Spinal cord (tissue), 10 donors: Measurements from ENCODE around the gene ZDHHC20. TPM values are rescaled to one million over a fixed set of nuclear protein-coding genes. Genes with fewer than 3 reads are reported as not detected.

Experiments used
- DNase-seq, 6 donors: peaks; one replicate each; pipeline versions ENCODE4 v3.0.0 to v3.0.0-alpha.2; 2013 to 2015; ENCODE audit warnings: low spot score in 6 of 6, low read depth in 4 of 6
- H3K27ac ChIP-seq: one replicate; pipeline ENCODE4 v1.5.1; 2013; ENCODE audit warnings: low read depth, low read length, control low read depth
- H3K27me3 ChIP-seq: one replicate; pipeline ENCODE4 v1.6.1; 2013; ENCODE audit warnings: low read length; ENCODE audit not compliant: control insufficient read depth, insufficient read depth
- H3K36me3 ChIP-seq: one replicate; pipeline ENCODE4 v1.6.1; 2013; ENCODE audit warnings: low read length; ENCODE audit not compliant: control insufficient read depth, insufficient read depth
- H3K4me1 ChIP-seq: one replicate; pipeline ENCODE4 v1.6.1; 2013; ENCODE audit warnings: low read length; ENCODE audit not compliant: control insufficient read depth, insufficient read depth
- H3K4me3 ChIP-seq: one replicate; pipeline ENCODE4 v1.5.1; 2013; ENCODE audit warnings: low read depth, low read length, control low read depth
- H3K9me3 ChIP-seq: one replicate; pipeline ENCODE4 v1.6.1; 2013; ENCODE audit warnings: low read length; ENCODE audit not compliant: control insufficient read depth, insufficient read depth
- WGBS: methylation state at CpG from one replicate; pipeline ENCODE4 v1.1.5; 2013; ENCODE audit warnings: missing lambda C conversion rate; ENCODE audit not compliant: insufficient coverage; 5-methylcytosine and 5-hydroxymethylcytosine counted together
- polyA plus RNA-seq, 2 donors: library from polyadenylated mRNA; unstranded; fragments of 120-200 nt; gene quantifications; one replicate each; pipeline ENCODE4 v1.2.1, GENCODE V29; 2013; ENCODE audit not compliant: insufficient read length in 2 of 2
- small RNA-seq: library from RNA; depleted of rRNA; stranded (forward); fragments of <200 nt; gene quantifications from one replicate; pipeline ENCODE3, GENCODE V24; 2014; ENCODE audit warnings: low replicate concordance
- total RNA-seq, 2 donors: library from RNA; depleted of rRNA in 1 of 2; stranded (reverse); fragments of 120-200 nt in 1 of 2; fragments of >200 nt in 1 of 2; gene quantifications; one replicate each; pipeline versions ENCODE4 v1.2.3 to v1.2.4, GENCODE V29; 2013 to 2014
- donor health status: healthy.

Gene ZDHHC20
- total and polyA plus RNA-seq, 4 donors: 34.4 to 124 (median 40.8) TPM

DNA sequence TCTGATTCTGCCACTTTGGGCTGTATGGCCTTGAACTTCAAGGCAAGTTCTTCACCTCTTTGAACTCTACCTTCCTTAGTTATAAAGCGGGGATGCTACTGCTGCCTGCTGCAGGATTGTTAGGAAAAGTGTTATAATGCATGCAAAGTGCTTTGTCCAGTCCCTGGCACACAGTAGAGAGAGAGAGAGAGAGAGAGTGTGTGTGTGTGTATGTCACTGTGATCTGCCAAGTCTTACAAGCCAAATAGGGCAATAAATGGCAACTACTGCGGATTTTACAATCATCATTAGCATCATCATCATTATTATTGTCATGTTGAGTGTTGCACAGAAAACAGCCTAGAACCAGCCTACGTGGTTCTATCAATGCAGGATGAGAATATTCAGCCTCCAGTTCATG, 136.1 kb downstream of the ZDHHC20 start:
- H3K27me3 ChIP-seq: no peaks in the 10 kb centered on the region
- peak in 1 of 6 donors; percentile 74 for DNase-seq
- no CpG with 5 or more reads among the region's 3 CpGs for WGBS
- peaks cover 19% of the 10 kb centered on the region for H3K36me3 ChIP-seq
- peaks cover 43% of the 10 kb centered on the region for H3K4me1 ChIP-seq
- H3K4me3 ChIP-seq: no peak overlapping the region
- H3K27ac ChIP-seq: no peak overlapping the region
- no peaks in the 10 kb centered on the region for H3K9me3 ChIP-seq

Small RNA genes within 50 kb of the gene (small RNA-seq; reads per million reads assigned to genes)
- 0.08 reads per million for gene RNA5SP25

Other genes with a start within 250 kb of the ZDHHC20 start
- 10 to 100 TPM; 64.6 to 65.5 TPM for gene MICU2, start 144.9 kb upstream of the ZDHHC20 start, total RNA-seq
- gene MICU2, start 144.9 kb upstream of the ZDHHC20 start, polyA plus RNA-seq: 10 to 100 TPM; 78.3 to 80.1 TPM
- gene FGF9, start 211.8 kb upstream of the ZDHHC20 start, total RNA-seq: 10 to 100 TPM in 1 of 2 donors, 1 to 10 TPM in 1; 5.1 to 15.3 TPM
- gene FGF9, start 211.8 kb upstream of the ZDHHC20 start, polyA plus RNA-seq: 10 to 100 TPM; 17.5 to 24.0 TPM